ENCODE measurements around the gene RPL34.

DNA sequence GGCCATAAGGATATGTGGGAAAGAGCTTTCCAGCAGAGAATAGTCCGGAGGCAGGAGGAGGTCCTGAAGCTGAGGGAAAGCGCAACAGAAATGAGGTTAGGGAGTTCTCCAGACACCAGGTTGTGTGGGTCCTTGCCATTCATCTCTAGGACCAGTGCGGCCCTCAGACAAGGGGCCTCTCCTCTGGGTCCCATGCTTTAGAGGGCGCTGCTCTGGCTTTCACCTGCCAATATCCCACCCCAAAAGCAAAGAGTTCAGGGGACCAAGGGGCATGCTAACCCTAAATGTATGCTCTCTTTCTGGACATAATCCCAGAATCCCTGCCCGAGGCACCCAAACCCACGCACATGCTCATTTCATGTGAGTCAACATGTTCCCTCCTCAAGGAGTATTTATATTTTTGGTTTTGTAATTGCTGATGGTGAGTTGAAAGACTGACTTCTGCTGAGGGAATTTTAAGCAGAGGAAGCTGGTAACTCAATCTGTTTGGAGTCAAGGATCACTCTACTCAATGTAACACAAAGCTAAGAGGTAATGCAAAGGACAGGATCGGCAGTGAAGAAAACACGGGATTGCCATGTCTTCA lies 14.8 kb downstream of the RPL34 start:
- TF ChIP-seq, protein P1, sequence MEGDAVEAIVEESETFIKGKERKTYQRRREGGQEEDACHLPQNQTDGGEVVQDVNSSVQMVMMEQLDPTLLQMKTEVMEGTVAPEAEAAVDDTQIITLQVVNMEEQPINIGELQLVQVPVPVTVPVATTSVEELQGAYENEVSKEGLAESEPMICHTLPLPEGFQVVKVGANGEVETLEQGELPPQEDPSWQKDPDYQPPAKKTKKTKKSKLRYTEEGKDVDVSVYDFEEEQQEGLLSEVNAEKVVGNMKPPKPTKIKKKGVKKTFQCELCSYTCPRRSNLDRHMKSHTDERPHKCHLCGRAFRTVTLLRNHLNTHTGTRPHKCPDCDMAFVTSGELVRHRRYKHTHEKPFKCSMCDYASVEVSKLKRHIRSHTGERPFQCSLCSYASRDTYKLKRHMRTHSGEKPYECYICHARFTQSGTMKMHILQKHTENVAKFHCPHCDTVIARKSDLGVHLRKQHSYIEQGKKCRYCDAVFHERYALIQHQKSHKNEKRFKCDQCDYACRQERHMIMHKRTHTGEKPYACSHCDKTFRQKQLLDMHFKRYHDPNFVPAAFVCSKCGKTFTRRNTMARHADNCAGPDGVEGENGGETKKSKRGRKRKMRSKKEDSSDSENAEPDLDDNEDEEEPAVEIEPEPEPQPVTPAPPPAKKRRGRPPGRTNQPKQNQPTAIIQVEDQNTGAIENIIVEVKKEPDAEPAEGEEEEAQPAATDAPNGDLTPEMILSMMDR (IDR thresholded peaks at IDR 0.05; ENCODE audit: poor library complexity): no peak
- TF ChIP-seq EZH2 (IDR thresholded peaks at IDR 0.05; ENCODE audit: borderline replicate concordance): no peak
- TF ChIP-seq EZH2phosphoT487 (IDR thresholded peaks at IDR 0.05; ENCODE audit: low read depth, severe bottlenecking, unreplicated experiment): no peak
